GM19043 (cell line): ENCODE results near the gene CD300H.

Experiments
- ATAC-seq: cut with Tn5 transposase; IDR thresholded peaks from one replicate; pipeline ENCODE4 v1.9.1; 2021; ENCODE audit warnings: low read depth; ENCODE audit not compliant: unreplicated experiment

CD300H gene

GRCh38 chr17:74567397-74567796 is at the start of gene CD300H:
Gene CD300H, minus strand, starts transcription at chr17:74567509.
- no peak for ATAC-seq

DNA sequence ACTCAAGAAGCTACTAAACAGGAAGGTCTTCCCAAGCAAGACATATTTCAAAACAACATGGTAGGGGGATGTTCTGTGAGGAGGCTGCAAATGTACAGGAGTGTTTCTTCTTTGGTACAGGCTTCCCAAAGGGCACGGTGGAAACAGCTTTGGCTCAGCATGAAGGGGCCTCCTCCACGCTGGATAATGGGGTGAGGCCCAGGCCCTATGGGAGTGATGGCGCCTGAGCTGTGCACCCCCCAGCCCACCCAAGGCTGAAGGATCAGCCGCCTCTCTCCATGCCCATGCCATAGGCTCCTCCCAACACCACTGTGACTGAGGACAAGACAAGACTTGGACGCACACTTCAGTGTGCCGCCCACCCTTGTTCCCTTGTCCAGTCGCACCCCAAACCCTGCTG is 49.4 kb upstream of the CD300H start:
- ATAC-seq, result no peak

- ATAC-seq, result no peak
Measured at GRCh38 chr17:74612046-74612445, 44.7 kb upstream of the CD300H start.

DNA sequence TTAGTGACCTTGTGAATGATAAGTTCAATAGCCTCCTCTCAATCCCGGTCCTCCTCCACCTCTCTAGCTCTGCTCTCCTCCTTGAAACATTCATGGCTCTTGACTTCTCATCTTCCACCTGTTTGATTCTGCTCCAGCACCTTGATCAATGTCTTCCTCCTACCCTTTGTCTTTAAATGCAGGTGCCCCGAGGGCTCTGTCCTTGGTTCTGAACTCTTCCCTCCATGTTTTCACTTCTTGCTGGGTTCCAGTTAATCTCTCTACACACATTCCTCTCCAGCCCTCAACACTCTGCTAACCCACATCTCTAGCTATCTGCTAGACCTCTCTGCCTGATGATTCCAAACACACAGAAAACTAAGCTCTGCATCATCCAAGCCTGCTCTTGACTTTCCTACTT is 42.8 kb upstream of the CD300H start:
- no peak for ATAC-seq

DNA sequence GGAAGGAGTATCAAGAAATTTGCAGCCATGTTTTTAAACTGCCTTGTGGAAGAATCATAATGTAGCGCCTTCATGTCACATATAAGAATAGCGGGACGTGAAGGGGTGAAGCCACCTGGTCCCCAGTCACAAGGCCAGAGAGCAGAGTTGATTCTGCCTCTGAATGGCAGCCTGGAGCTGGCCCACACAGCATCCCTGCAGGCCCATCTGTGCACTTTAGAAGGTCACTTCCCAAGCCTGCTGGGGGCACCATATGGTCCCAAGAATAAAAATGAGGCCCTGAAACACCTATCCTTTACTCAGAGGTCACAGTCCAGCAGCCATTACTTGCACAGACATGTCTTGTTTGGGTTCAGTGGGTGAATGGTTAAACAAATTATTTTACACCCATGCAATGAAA is 41.2 kb upstream of the CD300H start:
- no peak for ATAC-seq

DNA sequence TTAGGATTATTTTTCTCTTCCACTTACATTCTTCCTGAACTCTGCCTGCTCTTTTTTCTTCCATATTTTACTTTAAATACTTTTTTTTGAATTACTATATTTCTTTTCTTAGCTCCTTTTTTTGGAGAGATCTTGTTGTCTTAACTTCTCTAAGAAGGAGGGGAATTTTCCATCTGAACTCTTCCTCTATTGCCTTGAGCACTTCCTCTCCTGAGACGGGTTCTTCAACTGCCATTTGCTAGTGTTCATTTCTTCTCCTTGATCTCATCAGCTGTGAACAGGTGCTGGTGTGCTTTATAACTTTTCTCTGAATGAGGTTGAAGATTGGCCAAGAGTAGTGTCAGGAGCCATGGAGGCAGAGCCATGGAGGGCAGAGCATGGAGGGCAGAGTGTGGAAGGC is 39.9 kb upstream of the CD300H start:
- ATAC-seq, result no peak

GRCh38 chr17:74606050-74606449 is 38.7 kb upstream of the CD300H start:
- ATAC-seq, result no peak

- ATAC-seq, result no peak
Measured at GRCh38 chr17:74605361-74605760, 38.1 kb upstream of the CD300H start.

DNA sequence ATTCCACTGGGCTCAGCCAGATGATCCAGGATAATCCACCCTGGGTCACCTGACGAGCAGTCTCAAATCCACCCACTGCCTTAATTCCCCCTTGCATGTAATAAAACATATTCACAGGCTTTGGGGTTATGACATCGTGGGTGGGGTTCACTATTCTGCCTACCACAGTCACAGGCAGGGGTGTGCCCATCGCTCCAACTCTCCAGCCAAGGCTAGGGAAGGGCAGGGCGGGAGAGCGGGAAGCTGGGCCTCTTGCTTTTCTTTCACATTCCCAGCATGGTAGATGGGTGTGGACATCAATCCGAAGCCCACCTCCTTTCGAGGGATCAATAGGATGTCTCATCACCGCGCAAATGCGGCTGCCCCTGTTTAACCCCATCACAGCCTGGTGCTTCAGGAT is 37.5 kb upstream of the CD300H start:
- ATAC-seq, result no peak

DNA sequence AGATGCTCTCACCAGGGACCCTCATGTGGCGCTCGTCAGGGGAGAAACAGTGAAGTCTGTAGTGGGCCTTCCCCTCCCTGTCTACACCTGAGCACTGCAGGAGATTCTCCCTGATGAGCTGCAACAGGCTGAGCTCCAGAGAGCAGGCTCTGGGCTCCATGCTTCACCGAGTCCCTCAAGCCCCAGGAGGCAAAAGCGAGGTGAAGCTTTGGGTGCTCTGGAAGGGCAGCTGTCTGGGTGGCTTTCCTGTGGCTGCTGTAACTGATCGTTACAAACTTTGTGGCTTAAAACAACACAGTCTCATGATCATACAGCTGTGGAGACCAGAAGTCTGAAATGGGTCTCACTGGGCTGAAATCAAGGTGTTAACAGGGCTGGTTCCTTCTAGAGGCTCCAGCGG is 36.9 kb upstream of the CD300H start:
- no peak for ATAC-seq

GRCh38 chr17:74603746-74604145 is 36.4 kb upstream of the CD300H start:
- ATAC-seq, result no peak

DNA sequence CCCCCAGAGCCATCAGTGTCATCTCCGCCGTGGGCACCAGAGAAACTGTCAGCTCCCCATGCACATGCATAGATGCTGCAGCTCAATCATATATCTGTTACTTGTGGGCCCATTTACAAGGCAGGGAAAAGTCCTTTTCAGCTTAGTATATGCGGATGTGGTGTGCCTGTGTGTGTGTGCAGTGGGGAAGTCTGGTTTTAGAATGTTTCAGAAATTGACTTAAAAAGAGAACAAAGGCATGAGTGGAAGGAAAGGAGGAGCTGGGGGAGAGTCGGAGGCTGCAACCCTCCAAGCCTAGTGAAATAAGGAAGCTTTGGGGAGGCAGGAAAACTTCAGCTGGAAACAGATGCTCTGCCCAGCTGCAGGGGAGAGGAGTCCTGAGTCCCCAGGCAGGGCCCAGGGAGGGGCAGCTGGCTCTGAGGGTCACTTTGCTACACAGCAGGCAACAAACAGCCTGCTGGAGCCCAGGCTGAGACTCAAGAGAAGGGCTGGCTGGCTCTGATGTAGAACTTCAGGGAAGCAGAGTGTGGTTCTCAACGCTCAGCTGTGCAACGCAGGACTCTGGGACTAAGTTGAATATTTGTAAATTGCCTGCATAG is 35.8 kb upstream of the CD300H start:
- no peak for ATAC-seq

DNA sequence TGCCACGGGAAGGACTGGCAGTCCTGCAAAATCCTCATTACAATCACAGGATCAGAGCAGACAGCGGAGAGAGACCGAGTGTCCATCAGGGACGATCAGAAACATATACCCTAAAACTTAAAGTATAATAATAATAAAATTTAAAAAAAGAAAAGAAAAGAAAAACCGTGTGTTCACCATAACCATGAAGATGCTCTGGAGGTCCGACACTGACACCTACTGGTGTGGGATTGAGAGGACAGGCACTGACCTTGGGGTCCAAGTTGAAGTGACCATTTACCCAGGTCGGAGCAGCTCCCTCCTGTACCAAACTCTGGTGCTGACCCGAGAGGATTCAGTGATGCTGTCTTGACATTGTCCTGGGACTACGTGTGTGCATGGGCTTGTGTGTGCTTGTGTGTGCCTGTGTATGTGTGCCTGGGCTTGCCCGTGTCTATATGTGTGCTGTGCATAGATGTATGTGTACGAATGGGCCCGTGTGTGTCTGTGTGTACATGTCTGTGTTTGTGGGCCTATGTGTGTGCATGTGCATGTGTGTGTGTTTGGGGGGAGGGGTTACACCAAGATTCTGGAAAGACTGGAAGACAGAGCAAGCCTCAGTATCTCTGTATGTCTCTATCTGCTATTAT is 34.7 kb upstream of the CD300H start:
- no peak for ATAC-seq

GRCh38 chr17:74599448-74599939 is 32.2 kb upstream of the CD300H start:
- ATAC-seq, result no peak

DNA sequence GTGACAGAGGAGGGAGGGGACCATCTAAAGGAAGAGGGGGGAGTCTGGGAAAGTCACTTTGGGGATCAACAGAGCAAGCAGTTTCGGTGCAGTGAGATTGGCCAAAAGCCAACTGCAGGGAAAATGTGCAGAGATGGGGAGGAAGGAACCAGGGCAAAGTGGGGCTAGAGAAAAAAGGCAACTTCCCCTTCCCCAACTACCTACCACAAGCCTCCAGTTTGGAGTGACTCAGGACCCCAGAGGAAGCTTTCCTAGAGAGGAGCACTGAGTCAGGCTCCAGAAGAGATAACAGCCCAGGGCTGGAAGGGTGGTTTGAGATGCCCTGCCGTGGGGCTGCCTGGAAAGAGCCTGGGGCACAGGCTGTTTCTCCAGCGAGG is 31.7 kb upstream of the CD300H start:
- ATAC-seq, result no peak

- no peak for ATAC-seq
Measured at GRCh38 chr17:74598346-74599022, 31.2 kb upstream of the CD300H start.

DNA sequence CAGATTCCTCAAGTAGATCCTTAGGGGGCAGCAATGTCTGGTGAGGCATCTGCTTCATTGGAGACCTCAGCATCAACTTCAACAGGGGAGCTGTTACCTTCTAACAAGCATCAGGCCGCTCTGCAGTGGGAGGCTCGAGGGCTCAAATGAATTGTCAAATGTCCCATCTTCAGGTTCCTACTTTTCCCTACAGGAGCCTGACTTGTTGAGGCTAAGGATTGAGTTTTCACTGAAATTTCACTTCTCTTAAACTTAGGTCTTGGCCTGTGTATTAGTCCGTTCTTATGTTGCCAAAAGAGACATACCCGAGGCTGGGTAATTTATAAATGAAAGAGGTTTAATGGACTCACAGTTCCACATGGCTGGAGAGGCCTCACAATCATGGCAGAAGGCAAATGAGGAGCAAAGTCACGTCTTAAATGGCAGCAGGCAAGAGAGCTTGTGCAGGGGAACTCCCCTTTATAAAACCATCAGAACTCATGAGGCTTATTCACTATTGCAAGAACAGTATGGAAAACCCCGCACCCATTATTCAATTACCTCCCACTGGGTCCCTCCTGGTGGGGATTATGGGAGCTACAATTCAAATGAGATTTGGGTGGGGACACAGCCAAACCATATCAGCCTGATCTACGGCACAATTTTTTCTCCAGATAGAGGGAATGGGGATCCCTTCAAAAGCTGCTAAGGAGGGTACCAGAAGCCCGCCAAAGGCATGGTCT is 29.9 kb upstream of the CD300H start:
- no peak for ATAC-seq

GRCh38 chr17:74595037-74595750 is 27.9 kb upstream of the CD300H start:
- no peak for ATAC-seq

GRCh38 chr17:74592087-74592990 is 25.0 kb upstream of the CD300H start, which contains the start of gene CD300LD:
Gene CD300LD, minus strand, starts transcription at chr17:74592283. Its CDS starts 81 bp downstream, at chr17:74592202.
- ATAC-seq, result no peak

DNA sequence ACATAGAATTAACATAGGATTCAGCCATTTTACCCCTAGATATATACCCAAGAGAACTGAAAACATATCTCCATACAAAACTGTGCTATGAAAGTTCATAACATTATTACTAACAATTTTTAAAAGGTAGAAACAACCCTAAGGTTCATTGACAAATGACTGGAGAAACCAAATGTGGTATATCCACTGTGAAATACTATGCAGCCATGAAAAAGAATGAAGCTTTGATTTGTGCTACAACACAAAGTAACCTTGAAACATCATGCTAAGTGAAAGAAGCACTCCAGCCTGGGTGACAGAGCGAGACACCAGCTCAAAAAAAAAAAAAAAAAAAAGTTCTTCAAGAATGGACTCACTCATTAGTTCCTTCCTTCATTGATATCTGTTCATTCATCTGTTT is 24.2 kb upstream of the CD300H start:
- no peak for ATAC-seq
